Omental fat pad (tissue), 4 donors: ENCODE measurements around the gene FBXL7. TPM values are rescaled to one million over a fixed set of nuclear protein-coding genes. Genes with fewer than 3 reads are reported as not detected.

Source experiments
- ATAC-seq: fragments of 150-250 bp; one replicate; pipeline ENCODE4 v1.9.1; 2016; ENCODE audit warnings: mild to moderate bottlenecking, moderate library complexity; ENCODE audit not compliant: low FRiP score
- DNase-seq: peaks from one replicate; pipeline ENCODE4 v3.0.0-alpha.2; 2019; ENCODE audit warnings: low spot score
- CTCF ChIP-seq, 3 donors: fragments of 450-650 bp; IDR thresholded peaks; one replicate each; pipeline ENCODE4 v1.5.1; 2016 to 2017; ENCODE audit warnings: antibody characterized with exemption in 3 of 3, mild to moderate bottlenecking in 3 of 3, moderate library complexity in 2 of 3
- small RNA-seq: library from RNA; depleted of rRNA; stranded (forward); fragments of <200 nt; gene quantifications from one replicate; pipeline ENCODE3, GENCODE V24; 2016
- total RNA-seq, 4 donors: library from RNA; depleted of rRNA; stranded (reverse); fragments of >200 nt; gene quantifications; one replicate each; pipeline ENCODE4 v1.1.0, GENCODE V29; 2016

FBXL7 gene
- total RNA-seq, 4 donors from 2014 or later, result 9.1 to 47.1 (median 17.1) TPM

GRCh38 chr5:15977851-15978250 is 477.9 kb downstream of the FBXL7 start:
- DNase-seq (no peak), ATAC-seq (no peak)
- TF ChIP-seq CTCF (IDR thresholded peaks at IDR 0.05), result no peak

GRCh38 chr5:15980835-15981234 is 480.9 kb downstream of the FBXL7 start:
- no peak for DNase-seq
- TF ChIP-seq CTCF (IDR thresholded peaks at IDR 0.05), result no peak
- ATAC-seq, result no peak

- ATAC-seq (no peak), DNase-seq (no peak)
- TF ChIP-seq CTCF (IDR thresholded peaks at IDR 0.05), result no peak
These were observed 483.4 kb downstream of the FBXL7 start for GRCh38 chr5:15983392-15983791.

Small RNA genes within 50 kb of the gene (small RNA-seq; reads per million reads assigned to genes)
- 13.3 reads per million, percentile 90 among the genes with 10 or more reads in this experiment for gene MIR887
